ENCODE data around the gene PRSS50. TPM values are rescaled to one million over a fixed set of nuclear protein-coding genes. Genes with fewer than 3 reads are reported as not detected.

PRSS50 gene
- total RNA-seq = under 1 TPM in 1 of 5 donors, not detected in 4; under 0.01 TPM
- under 1 TPM in 1 of 3 donors, not detected in 2; 0.10 TPM for polyA plus RNA-seq
- long read RNA-seq, donor 1 = 0 reads
- long read RNA-seq, donor 2 = 0 reads
- long read RNA-seq, donor 3 = 0 reads
- long read RNA-seq, donor 4 = 0 reads
- long read RNA-seq, donor 5 = 0 reads
- long read RNA-seq, donor 6 = 0 reads
- long read RNA-seq, donor 7 = 0 reads
- long read RNA-seq, donor 8 = 0 reads
- long read RNA-seq, donor 9 = 0 reads
- long read RNA-seq, donor 10 = 0 reads

- DNase-seq = peak in 1 of 2 donors; percentile 21
These were observed at the start of gene PRSS50 for GRCh38 chr3:46717447-46718231. Gene PRSS50 (minus strand): TSS chr3:46717869. CDS start chr3:46717824, 45 bp downstream.

GRCh38 chr3:46764206-46764605 lies 46.5 kb upstream of the PRSS50 start:
- intact Hi-C loops (cut with DNase I; ENCODE audit: low total_unique reads) = no loop called here
- H3K36me3 ChIP-seq = no peaks in the 10 kb centered on the region
- H3K4me1 ChIP-seq = no peaks in the 10 kb centered on the region
- no peak overlapping the region for H3K4me3 ChIP-seq
- H3K27me3 ChIP-seq = no peaks in the 10 kb centered on the region
- WGBS, 5 donors = 81 to 97% (median 92%) methylated on average over 1 of the region's 1 CpG
- H3K27ac ChIP-seq = no peak overlapping the region
- TF ChIP-seq CTCF (IDR thresholded peaks at IDR 0.05) (no peak), EP300 (IDR thresholded peaks at IDR 0.05) (no peak), POLR2AphosphoS5 (IDR thresholded peaks at IDR 0.05) (no peak), POLR2A (IDR thresholded peaks at IDR 0.05) (no peak)
- H3K9me3 ChIP-seq = peaks cover 9 to 66% (median 47%) of the 10 kb centered on the region in 4 donors
- DNase-seq = no peak

More at GRCh38 chr3:46717447-46718231, at the start of gene PRSS50:
- intact Hi-C loops (cut with DNase I; ENCODE audit: low total_unique reads) = no loop called here
- no peak for TF ChIP-seq EP300 (IDR thresholded peaks at IDR 0.05)
- TF ChIP-seq POLR2AphosphoS5 (IDR thresholded peaks at IDR 0.05) = no peak
- no peak for TF ChIP-seq CTCF (IDR thresholded peaks at IDR 0.05)
- no peak for TF ChIP-seq POLR2A (IDR thresholded peaks at IDR 0.05)
- Histone ChIP-seq H3K9me3 (no peaks in the 10 kb centered on the region), H3K27ac (no peak within 1 kb of the TSS), H3K4me3 (no peak within 1 kb of the TSS), H3K4me1 (peaks cover 0 to 6% (median 0%) of the 10 kb centered on the region in 4 donors), H3K36me3 (no peaks in the 10 kb centered on the region), H3K27me3 (peaks cover 0 to 27% (median 14%) of the 10 kb centered on the region in 3 donors)
- WGBS, 5 donors = 44 to 59% (median 56%) methylated on average over 37 to 61 of the region's 61 CpGs

- Histone ChIP-seq H3K27ac (no peak overlapping the region), H3K4me3 (no peak overlapping the region), H3K27me3 (no peaks in the 10 kb centered on the region), H3K9me3 (peaks cover 5 to 55% (median 39%) of the 10 kb centered on the region in 4 donors), H3K36me3 (no peaks in the 10 kb centered on the region), H3K4me1 (no peaks in the 10 kb centered on the region)
- TF ChIP-seq POLR2AphosphoS5 (IDR thresholded peaks at IDR 0.05) (no peak), POLR2A (IDR thresholded peaks at IDR 0.05) (no peak), EP300 (IDR thresholded peaks at IDR 0.05) (no peak), CTCF (IDR thresholded peaks at IDR 0.05) (no peak)
- intact Hi-C loops (cut with DNase I; ENCODE audit: low total_unique reads) = no loop called here
- DNase-seq = no peak
These were observed 45.5 kb upstream of the PRSS50 start for GRCh38 chr3:46763178-46763577.

GRCh38 chr3:46759239-46760167 lies 41.8 kb upstream of the PRSS50 start:
- Histone ChIP-seq H3K4me3 (no peak overlapping the region), H3K36me3 (no peaks in the 10 kb centered on the region), H3K27ac (no peak overlapping the region), H3K4me1 (no peaks in the 10 kb centered on the region), H3K9me3 (peaks cover 0 to 21% (median 15%) of the 10 kb centered on the region in 4 donors), H3K27me3 (no peaks in the 10 kb centered on the region)
- TF ChIP-seq EP300 (IDR thresholded peaks at IDR 0.05) (no peak), POLR2A (IDR thresholded peaks at IDR 0.05) (no peak), CTCF (IDR thresholded peaks at IDR 0.05) (no peak), POLR2AphosphoS5 (IDR thresholded peaks at IDR 0.05) (no peak)
- intact Hi-C loops (cut with DNase I; ENCODE audit: low total_unique reads) = no loop called here
- 72 to 85% (median 82%) methylated on average over 5 of the region's 5 CpGs for WGBS, 5 donors
- no peak for DNase-seq
